HEK293 (cell line): Measurements from ENCODE around the gene FOXC1.

Experiments used
- CTCF ChIA-PET: fragments of 350-600 bp; formaldehyde crosslinking; extraction: SDS; loops from one replicate; lab custom pipeline; 2021; ENCODE audit warnings: antibody characterized with exemption; lab: Yijun Ruan, JAX
- POLR2A ChIA-PET: fragments of 300-600 bp; formaldehyde crosslinking; extraction: SDS; loops from one replicate; lab custom pipeline; 2020; ENCODE audit warnings: antibody characterized with exemption, inconsistent platforms; lab: Yijun Ruan, JAX
- H3K27ac ChIP-seq: fragments of 200-500 bp; sonication (Bioruptor generic); 2 replicates; pipeline ENCODE4 v1.5.1; 2014; ENCODE audit warnings: low read depth, low read length, control low read depth, inconsistent platforms; ENCODE audit errors: extremely low read depth
- H3K36me3 ChIP-seq, 2 experiments: fragments of 200-500 bp in 1 of 2; sonication (Bioruptor generic) in 1 of 2; 1 replicate in 1 of 2; 2 replicates in 1 of 2; pipeline ENCODE4 v1.5.1; 2014 to 2017; ENCODE audit warnings: inconsistent platforms in 2 of 2, low read length in 2 of 2; ENCODE audit not compliant: control insufficient read depth in 2 of 2, insufficient read depth in 1 of 2
- H3K4me1 ChIP-seq: fragments of 200-500 bp; sonication (Bioruptor generic); 2 replicates; pipeline ENCODE4 v1.5.1; 2014; ENCODE audit warnings: mild to moderate bottlenecking, low read length, inconsistent platforms; ENCODE audit not compliant: control insufficient read depth, insufficient read depth
- H3K4me3 ChIP-seq: 2 replicates; pipeline ENCODE4 v1.5.1; 2011; ENCODE audit warnings: low read depth, mild to moderate bottlenecking, control low read depth, low read length, moderate library complexity
- H3K9me3 ChIP-seq: fragments of 200-500 bp; sonication (Bioruptor generic); 2 replicates; pipeline ENCODE4 v1.5.1; 2014; ENCODE audit warnings: low read depth, low read length, inconsistent platforms; ENCODE audit not compliant: control insufficient read depth, insufficient read depth
- ATF2 ChIP-seq: fragments of 450-650 bp; formaldehyde crosslinking; IDR thresholded peaks from 2 replicates; pipeline ENCODE4 v1.5.1; 2016; ENCODE audit warnings: missing biosample characterization, missing genetic modification characterization, low read depth
- GLI4 ChIP-seq: fragments of 450-650 bp; formaldehyde crosslinking; IDR thresholded peaks from 2 replicates; pipeline ENCODE4 v1.5.1; 2016; ENCODE audit warnings: missing biosample characterization, missing genetic modification characterization
- HOXA7 ChIP-seq: sonication (generic); formaldehyde crosslinking; IDR thresholded peaks from 2 replicates; pipeline ENCODE4 v1.8.1; 2022; ENCODE audit warnings: missing genetic modification reagents, borderline replicate concordance
- HOXD13 ChIP-seq: sonication (generic); formaldehyde crosslinking; IDR thresholded peaks from 2 replicates; pipeline ENCODE4 v1.8.0; 2022; ENCODE audit warnings: missing genetic modification reagents, borderline replicate concordance
- REPIN1 ChIP-seq: fragments of 450-650 bp; formaldehyde crosslinking; IDR thresholded peaks from 2 replicates; pipeline ENCODE4 v1.5.1; 2017; ENCODE audit warnings: missing biosample characterization, missing genetic modification characterization, low read depth
- SALL2 ChIP-seq: fragments of 450-650 bp; formaldehyde crosslinking; IDR thresholded peaks from 2 replicates; pipeline ENCODE4 v1.5.0; 2017; ENCODE audit warnings: missing biosample characterization, mild to moderate bottlenecking, missing genetic modification characterization, borderline replicate concordance
- ZBTB48 ChIP-seq: fragments of 450-650 bp; formaldehyde crosslinking; IDR thresholded peaks from 2 replicates; pipeline ENCODE4 v1.5.1; 2016; ENCODE audit warnings: missing biosample characterization, missing genetic modification characterization
- ZNF132 ChIP-seq: fragments of 450-650 bp; formaldehyde crosslinking; IDR thresholded peaks from 2 replicates; pipeline ENCODE4 v1.5.1; 2017; ENCODE audit warnings: missing biosample characterization, missing genetic modification characterization, borderline replicate concordance
- ZNF2 ChIP-seq: fragments of 450-650 bp; formaldehyde crosslinking; IDR thresholded peaks from 2 replicates; pipeline ENCODE4 v1.5.1; 2016; ENCODE audit warnings: missing biosample characterization, missing genetic modification characterization
- ZNF26 ChIP-seq: fragments of 450-650 bp; formaldehyde crosslinking; IDR thresholded peaks from 2 replicates; pipeline ENCODE4 v1.5.1; 2016; ENCODE audit warnings: missing biosample characterization, missing genetic modification characterization
- ZNF311 ChIP-seq: fragments of 450-650 bp; formaldehyde crosslinking; IDR thresholded peaks from 2 replicates; pipeline ENCODE4 v1.5.1; 2017; ENCODE audit warnings: missing biosample characterization, missing genetic modification characterization, borderline replicate concordance
- ZNF391 ChIP-seq: fragments of 450-650 bp; formaldehyde crosslinking; IDR thresholded peaks from 2 replicates; pipeline ENCODE4 v1.5.1; 2016; ENCODE audit warnings: low read depth, missing biosample characterization, missing genetic modification characterization, borderline replicate concordance
- ZNF398 ChIP-seq: fragments of 450-650 bp; formaldehyde crosslinking; IDR thresholded peaks from 2 replicates; pipeline ENCODE4 v1.5.1; 2017; ENCODE audit warnings: missing biosample characterization, missing genetic modification characterization
- ZNF561 ChIP-seq: fragments of 450-650 bp; IDR thresholded peaks from 2 replicates; pipeline ENCODE4 v1.5.1; 2018; ENCODE audit warnings: missing biosample characterization, missing genetic modification characterization, borderline replicate concordance
- ZNF596 ChIP-seq: fragments of 450-650 bp; IDR thresholded peaks from 2 replicates; pipeline ENCODE4 v1.5.0; 2018; ENCODE audit warnings: missing biosample characterization, mild to moderate bottlenecking, missing genetic modification characterization, moderate library complexity
- ZNF76 ChIP-seq: fragments of 450-650 bp; formaldehyde crosslinking; IDR thresholded peaks from 2 replicates; pipeline ENCODE4; 2016; ENCODE audit warnings: low read depth, missing biosample characterization, missing genetic modification characterization, borderline replicate concordance
- ZSCAN16 ChIP-seq: fragments of 450-650 bp; formaldehyde crosslinking; IDR thresholded peaks from 2 replicates; pipeline ENCODE4 v1.5.1; 2016; ENCODE audit warnings: missing biosample characterization, missing genetic modification characterization
- TF ChIP-seq, protein P1 (sequence below): fragments of 450-650 bp; formaldehyde crosslinking; IDR thresholded peaks from 2 replicates; pipeline ENCODE4 v1.5.1; 2017; ENCODE audit warnings: missing biosample characterization, missing genetic modification characterization
- TF ChIP-seq, protein P2 (sequence below): fragments of 450-650 bp; formaldehyde crosslinking; IDR thresholded peaks from 2 replicates; pipeline ENCODE4 v1.5.1; 2016; ENCODE audit warnings: missing biosample characterization, missing genetic modification characterization, low read depth

Gene FOXC1

DNA sequence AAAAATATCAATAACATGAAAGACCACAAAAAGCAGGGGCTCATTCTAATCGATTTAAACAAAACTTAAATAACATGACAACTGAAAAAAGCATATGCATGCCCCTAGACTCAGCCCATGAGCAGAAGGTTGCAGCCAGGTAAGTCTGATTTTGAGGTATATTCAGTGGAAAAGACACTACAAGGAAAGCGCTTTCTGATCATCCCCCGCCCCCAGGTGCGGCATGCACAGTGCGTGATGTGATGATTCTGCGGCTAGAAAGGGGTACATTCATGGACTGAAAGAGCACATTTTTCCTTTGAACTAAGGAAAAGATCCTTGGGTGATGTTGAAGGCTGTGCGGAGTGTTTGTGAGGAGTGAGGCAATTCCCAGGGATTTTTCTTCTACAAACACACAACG is 16.9 kb upstream of the FOXC1 start (continued):
- TF ChIP-seq ZNF26 (tag by site-specific recombination) (no peak), ATF2 (tag by site-specific recombination) (no peak), ZSCAN16 (no peak)

- ChIA-PET CTCF (interaction anchor here (0.6 to 2.0 kb wide), 6 partner anchors 95 to 1157 kb away, joined by 3 to 9 read pairs (median 5); partner anchors contain the start of gene MYLK4), POLR2A (no interaction called here)
- no peak overlapping the region for H3K4me3 ChIP-seq
- peaks cover 13% of the 10 kb centered on the region for H3K4me1 ChIP-seq
- no peaks in the 10 kb centered on the region for H3K9me3 ChIP-seq
- H3K27ac ChIP-seq: no peak overlapping the region
- H3K36me3 ChIP-seq: no peaks in the 10 kb centered on the region
- TF ChIP-seq SALL2 (tag by site-specific recombination) (no peak), HOXD13 (no peak), ZNF2 (no peak), REPIN1 (no peak), ZBTB48 (tag by site-specific recombination) (no peak), ZNF561 (tag by site-specific recombination) (no peak), ZNF398 (tag by site-specific recombination) (no peak), ZNF311 (no peak), ZNF596 (tag by site-specific recombination) (no peak), ZNF132 (tag by site-specific recombination) (no peak), GLI4 (tag by site-specific recombination) (no peak), ZNF76 (tag by site-specific recombination) (no peak), HOXA7 (no peak), ZNF391 (tag by site-specific recombination) (no peak)
- TF ChIP-seq, protein P1, sequence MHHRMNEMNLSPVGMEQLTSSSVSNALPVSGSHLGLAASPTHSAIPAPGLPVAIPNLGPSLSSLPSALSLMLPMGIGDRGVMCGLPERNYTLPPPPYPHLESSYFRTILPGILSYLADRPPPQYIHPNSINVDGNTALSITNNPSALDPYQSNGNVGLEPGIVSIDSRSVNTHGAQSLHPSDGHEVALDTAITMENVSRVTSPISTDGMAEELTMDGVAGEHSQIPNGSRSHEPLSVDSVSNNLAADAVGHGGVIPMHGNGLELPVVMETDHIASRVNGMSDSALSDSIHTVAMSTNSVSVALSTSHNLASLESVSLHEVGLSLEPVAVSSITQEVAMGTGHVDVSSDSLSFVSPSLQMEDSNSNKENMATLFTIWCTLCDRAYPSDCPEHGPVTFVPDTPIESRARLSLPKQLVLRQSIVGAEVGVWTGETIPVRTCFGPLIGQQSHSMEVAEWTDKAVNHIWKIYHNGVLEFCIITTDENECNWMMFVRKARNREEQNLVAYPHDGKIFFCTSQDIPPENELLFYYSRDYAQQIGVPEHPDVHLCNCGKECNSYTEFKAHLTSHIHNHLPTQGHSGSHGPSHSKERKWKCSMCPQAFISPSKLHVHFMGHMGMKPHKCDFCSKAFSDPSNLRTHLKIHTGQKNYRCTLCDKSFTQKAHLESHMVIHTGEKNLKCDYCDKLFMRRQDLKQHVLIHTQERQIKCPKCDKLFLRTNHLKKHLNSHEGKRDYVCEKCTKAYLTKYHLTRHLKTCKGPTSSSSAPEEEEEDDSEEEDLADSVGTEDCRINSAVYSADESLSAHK: no peak
- TF ChIP-seq, protein P2, sequence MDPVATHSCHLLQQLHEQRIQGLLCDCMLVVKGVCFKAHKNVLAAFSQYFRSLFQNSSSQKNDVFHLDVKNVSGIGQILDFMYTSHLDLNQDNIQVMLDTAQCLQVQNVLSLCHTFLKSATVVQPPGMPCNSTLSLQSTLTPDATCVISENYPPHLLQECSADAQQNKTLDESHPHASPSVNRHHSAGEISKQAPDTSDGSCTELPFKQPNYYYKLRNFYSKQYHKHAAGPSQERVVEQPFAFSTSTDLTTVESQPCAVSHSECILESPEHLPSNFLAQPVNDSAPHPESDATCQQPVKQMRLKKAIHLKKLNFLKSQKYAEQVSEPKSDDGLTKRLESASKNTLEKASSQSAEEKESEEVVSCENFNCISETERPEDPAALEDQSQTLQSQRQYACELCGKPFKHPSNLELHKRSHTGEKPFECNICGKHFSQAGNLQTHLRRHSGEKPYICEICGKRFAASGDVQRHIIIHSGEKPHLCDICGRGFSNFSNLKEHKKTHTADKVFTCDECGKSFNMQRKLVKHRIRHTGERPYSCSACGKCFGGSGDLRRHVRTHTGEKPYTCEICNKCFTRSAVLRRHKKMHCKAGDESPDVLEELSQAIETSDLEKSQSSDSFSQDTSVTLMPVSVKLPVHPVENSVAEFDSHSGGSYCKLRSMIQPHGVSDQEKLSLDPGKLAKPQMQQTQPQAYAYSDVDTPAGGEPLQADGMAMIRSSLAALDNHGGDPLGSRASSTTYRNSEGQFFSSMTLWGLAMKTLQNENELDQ (tag by site-specific recombination): no peak
These were observed 16.3 kb upstream of the FOXC1 start for GRCh38 chr6:1593286-1593957.
